HL-60 (cell line): ENCODE measurements around the gene AGR3.

Experiments
- DNase-seq, 2 experiments: peaks; one replicate each; pipeline ENCODE4 v3.0.0-alpha.2; 2010 to 2020; ENCODE audit warnings: low read depth in 1 of 2, low spot score in 1 of 2
- H3K27ac ChIP-seq: fragments of 250-450 bp; sonication (Bioruptor Pico); replicated peaks from 2 replicates; pipeline ENCODE4 v1.5.1; 2020; ENCODE audit warnings: mild to moderate bottlenecking, moderate library complexity
- H3K27me3 ChIP-seq: fragments of 250-450 bp; sonication (Bioruptor Pico); 2 replicates; pipeline ENCODE4 v1.5.1; 2021; ENCODE audit warnings: mild to moderate bottlenecking, moderate library complexity; ENCODE audit not compliant: insufficient read depth, poor library complexity, severe bottlenecking
- H3K4me3 ChIP-seq: replicated peaks from 2 replicates; pipeline ENCODE4 v1.5.1; 2011; ENCODE audit warnings: mild to moderate bottlenecking, control low read depth, low read length; ENCODE audit not compliant: insufficient read depth
- GABPA ChIP-seq: IDR thresholded peaks from 2 replicates; pipeline ENCODE4 v1.6.1; 2012; ENCODE audit warnings: low read depth
- POLR2AphosphoS5 ChIP-seq: IDR thresholded peaks from 2 replicates; pipeline ENCODE4 v1.6.1; 2012; ENCODE audit warnings: low read depth
- REST ChIP-seq: IDR thresholded peaks from 2 replicates; pipeline ENCODE4 v1.6.1; 2012; ENCODE audit warnings: low read depth; ENCODE audit not compliant: insufficient replicate concordance
- SPI1 ChIP-seq: IDR thresholded peaks from 2 replicates; pipeline ENCODE4 v1.6.1; 2012; ENCODE audit warnings: low read depth, mild to moderate bottlenecking, borderline replicate concordance
- TF ChIP-seq, protein P1 (sequence below): IDR thresholded peaks from one replicate; pipeline ENCODE4 v1.5.1; 2011; ENCODE audit warnings: low read length, control low read depth, inconsistent platforms; ENCODE audit not compliant: insufficient read depth

AGR3 gene

DNA sequence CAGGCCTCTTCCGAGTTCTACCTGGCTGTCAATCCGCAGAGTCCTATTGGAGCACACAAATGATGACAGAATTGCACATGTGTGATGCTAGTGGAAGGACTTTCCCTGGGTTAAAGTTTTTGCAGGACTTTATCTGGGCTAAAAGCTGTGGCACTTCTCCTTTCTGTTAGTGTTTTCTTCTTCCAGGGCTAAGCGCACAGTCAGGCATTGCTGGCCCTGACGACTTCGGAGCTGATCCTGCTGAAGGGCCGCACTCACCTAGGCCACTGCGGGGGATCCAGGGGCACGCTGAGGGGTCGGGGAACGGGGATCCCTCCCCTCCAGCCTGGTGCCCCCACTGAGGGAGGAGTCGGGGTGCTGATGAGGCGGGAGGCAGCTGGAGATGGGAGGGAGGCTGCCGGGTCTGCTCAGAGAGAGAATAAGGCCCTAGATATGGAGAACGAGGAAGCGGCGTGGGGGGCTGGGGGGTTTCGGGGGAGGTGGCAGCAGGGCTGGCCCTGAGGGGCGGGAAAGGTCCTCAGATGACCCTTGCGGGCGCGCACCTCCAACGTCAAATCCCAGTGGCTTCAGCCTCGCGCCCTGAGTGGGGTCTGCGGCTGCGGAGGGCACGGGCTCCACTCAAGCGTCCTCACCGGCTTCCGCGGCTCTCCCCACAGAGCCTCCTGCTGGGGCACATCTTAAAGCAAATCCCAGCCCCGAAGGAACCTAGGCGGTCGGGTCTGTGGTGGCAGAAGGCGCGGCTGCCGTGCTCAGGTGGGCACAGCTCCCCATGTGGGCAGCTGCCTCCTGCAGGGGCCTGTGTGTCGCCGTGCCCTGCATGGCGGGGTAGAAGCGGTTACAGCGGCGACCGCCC, 30.9 kb downstream of the AGR3 start:
- TF ChIP-seq SPI1 (peak; percentile 40; the same call in 1 of the 2 replicates), REST (no peak)
- no peak for DNase-seq
- Histone ChIP-seq H3K27ac (no peak overlapping the region), H3K27me3 (no peaks in the 10 kb centered on the region), H3K4me3 (no peak overlapping the region)

DNA sequence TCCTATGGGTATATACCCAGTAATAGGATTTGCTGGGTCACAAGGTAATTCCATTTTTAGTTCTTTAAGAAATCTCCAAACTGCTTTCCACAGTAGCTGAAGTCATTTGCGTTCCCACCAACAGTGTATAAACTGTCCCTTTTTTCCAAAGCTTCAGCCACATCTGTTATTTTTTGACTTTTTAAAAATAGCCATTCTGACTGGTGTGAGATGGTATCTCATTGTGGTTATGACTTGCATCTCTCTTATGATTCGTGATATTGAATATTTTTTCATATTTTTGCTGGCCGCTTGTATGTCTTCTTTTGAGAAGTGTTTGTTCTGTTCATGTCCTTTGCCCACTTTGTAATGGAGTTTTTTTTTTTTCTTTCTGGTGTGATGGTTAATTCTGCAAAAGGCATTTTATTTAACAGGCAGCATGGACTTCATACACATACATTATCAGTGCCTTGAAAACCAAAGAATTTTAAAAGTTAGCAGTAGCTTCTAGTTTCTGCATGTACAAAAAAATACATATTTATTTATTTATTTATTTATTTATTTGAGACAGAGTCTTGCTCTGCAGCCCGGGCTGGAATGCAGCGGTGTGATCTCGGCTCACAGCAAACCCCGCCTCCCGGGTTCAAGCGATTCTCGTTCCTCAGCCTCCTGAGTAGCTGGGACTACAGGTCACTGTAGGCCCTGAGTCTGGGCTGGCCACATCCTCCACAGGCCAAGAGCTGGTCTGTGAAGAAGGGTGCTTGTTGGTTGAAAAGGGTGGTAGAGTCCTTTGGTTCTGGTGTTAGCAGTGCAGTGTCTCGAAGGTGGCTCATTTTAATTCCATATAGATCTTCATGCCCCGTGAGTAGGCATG, 32.3 kb downstream of the AGR3 start:
- Histone ChIP-seq H3K27ac (no peak overlapping the region), H3K4me3 (no peak overlapping the region), H3K27me3 (no peaks in the 10 kb centered on the region)
- no peak for DNase-seq
- TF ChIP-seq REST (no peak), POLR2AphosphoS5 (no peak), SPI1 (no peak), GABPA (no peak)
- TF ChIP-seq, protein P1, sequence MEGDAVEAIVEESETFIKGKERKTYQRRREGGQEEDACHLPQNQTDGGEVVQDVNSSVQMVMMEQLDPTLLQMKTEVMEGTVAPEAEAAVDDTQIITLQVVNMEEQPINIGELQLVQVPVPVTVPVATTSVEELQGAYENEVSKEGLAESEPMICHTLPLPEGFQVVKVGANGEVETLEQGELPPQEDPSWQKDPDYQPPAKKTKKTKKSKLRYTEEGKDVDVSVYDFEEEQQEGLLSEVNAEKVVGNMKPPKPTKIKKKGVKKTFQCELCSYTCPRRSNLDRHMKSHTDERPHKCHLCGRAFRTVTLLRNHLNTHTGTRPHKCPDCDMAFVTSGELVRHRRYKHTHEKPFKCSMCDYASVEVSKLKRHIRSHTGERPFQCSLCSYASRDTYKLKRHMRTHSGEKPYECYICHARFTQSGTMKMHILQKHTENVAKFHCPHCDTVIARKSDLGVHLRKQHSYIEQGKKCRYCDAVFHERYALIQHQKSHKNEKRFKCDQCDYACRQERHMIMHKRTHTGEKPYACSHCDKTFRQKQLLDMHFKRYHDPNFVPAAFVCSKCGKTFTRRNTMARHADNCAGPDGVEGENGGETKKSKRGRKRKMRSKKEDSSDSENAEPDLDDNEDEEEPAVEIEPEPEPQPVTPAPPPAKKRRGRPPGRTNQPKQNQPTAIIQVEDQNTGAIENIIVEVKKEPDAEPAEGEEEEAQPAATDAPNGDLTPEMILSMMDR, result no peak

- DNase-seq, result no peak
- H3K4me3 ChIP-seq, result no peak overlapping the region
Measured at GRCh38 chr7:16847381-16847860, 34.4 kb downstream of the AGR3 start.

More at GRCh38 chr7:16847381-16847860, 34.4 kb downstream of the AGR3 start:
- TF ChIP-seq, protein P1, result no peak
- TF ChIP-seq POLR2AphosphoS5 (no peak), GABPA (no peak), SPI1 (no peak), REST (no peak)
- no peaks in the 10 kb centered on the region for H3K27me3 ChIP-seq
- H3K27ac ChIP-seq, result no peak overlapping the region
